Activated CD8-positive, alpha-beta T cell treated with anti-CD3 and anti-CD28 coated beads, Interleukin-2, amount 10 ng/mL, durations not matched to agents 7 days and 5 days (primary cell): Measurements from ENCODE around the gene TNXB. TPM values are rescaled to one million over a fixed set of nuclear protein-coding genes. Genes with fewer than 3 reads are reported as not detected.
"Not testable (repeated sequence)": the region's sequence is repeated elsewhere in the genome, so short reads cannot be mapped to it uniquely, and the experiment has no call there.

Source experiments
- ATAC-seq: fragments of 150-1000 bp; cut with Tn5 transposase; one replicate; pipeline ENCODE4 v1.10.0; 2021; ENCODE audit warnings: moderate library complexity
- CTCF ChIA-PET: fragments of 350-600 bp; sonication (Branson Sonifier 250); formaldehyde crosslinking; loops from one replicate; lab custom pipeline; 2021; ENCODE audit warnings: antibody characterized with exemption; lab: Charles Lee
- POLR2A ChIA-PET: fragments of 350-600 bp; sonication (Branson Sonifier 250); formaldehyde crosslinking; loops from one replicate; lab custom pipeline; 2021; ENCODE audit warnings: antibody characterized with exemption; lab: Charles Lee
- DNase-seq: peaks from one replicate; pipeline ENCODE4 v3.0.0-alpha.2; 2020
- H3K27ac Mint-ChIP-seq: one replicate; pipeline ENCODE4 v1.8.0; 2021; ENCODE audit warnings: mild to moderate bottlenecking, mixed read lengths
- H3K27me3 Mint-ChIP-seq: one replicate; pipeline ENCODE4 v1.8.0; 2021; ENCODE audit warnings: low read depth, mixed read lengths
- H3K36me3 Mint-ChIP-seq: one replicate; pipeline ENCODE4 v1.8.0; 2021; ENCODE audit warnings: low read depth, mixed read lengths
- H3K4me1 Mint-ChIP-seq: one replicate; pipeline ENCODE4 v1.8.0; 2021; ENCODE audit warnings: low read depth, mixed read lengths
- H3K4me3 Mint-ChIP-seq: one replicate; pipeline ENCODE4 v1.8.0; 2021; ENCODE audit warnings: mild to moderate bottlenecking, mixed read lengths
- H3K9me3 Mint-ChIP-seq: one replicate; pipeline ENCODE4 v1.8.0; 2022; ENCODE audit warnings: mixed read lengths; ENCODE audit not compliant: insufficient read depth
- total RNA-seq, 2 experiments: library from RNA; stranded (reverse); gene quantifications; one replicate each; pipeline ENCODE4 v1.2.3, GENCODE V29; 2021

Gene TNXB
- total RNA-seq, 2 experiments from 2014 or later = 3.4 to 4.8 TPM

GRCh38 chr6:32151181-32151862, 42.2 kb upstream of the TNXB start:
- H3K27me3 Mint-ChIP-seq = peaks cover 40% of the 10 kb centered on the region
- H3K36me3 Mint-ChIP-seq = no peaks in the 10 kb centered on the region
- DNase-seq = no peak
- H3K9me3 Mint-ChIP-seq = no peaks in the 10 kb centered on the region
- ATAC-seq = no peak
- ChIA-PET POLR2A (interaction anchor here (1.5 kb wide), 1 partner anchor 21 kb away, joined by 5 read pairs; the partner anchor contains the start of gene FKBPL), CTCF (interaction anchor here (0.8 to 1.5 kb wide), 4 partner anchors 18 to 263 kb away, joined by 3 to 6 read pairs (median 3); no protein-coding TSS in a partner anchor)
- peaks cover 56% of the 10 kb centered on the region for H3K4me1 Mint-ChIP-seq
- H3K27ac Mint-ChIP-seq = peak overlapping the region; percentile 61
- H3K4me3 Mint-ChIP-seq = no peak overlapping the region

- ChIA-PET POLR2A (no interaction called here), CTCF (interaction anchor here (1.5 kb wide), 1 partner anchor 45 kb away, joined by 6 read pairs; no protein-coding TSS in a partner anchor)
- ATAC-seq = no peak
- Mint-ChIP-seq H3K4me3 (no peak overlapping the region), H3K4me1 (peaks cover 51% of the 10 kb centered on the region), H3K9me3 (no peaks in the 10 kb centered on the region), H3K36me3 (no peaks in the 10 kb centered on the region), H3K27me3 (peaks cover 43% of the 10 kb centered on the region), H3K27ac (no peak overlapping the region)
- DNase-seq = no peak
Measured at GRCh38 chr6:32149932-32150870, 41.1 kb upstream of the TNXB start.

GRCh38 chr6:32149092-32149755, 40.1 kb upstream of the TNXB start:
- Mint-ChIP-seq H3K4me1 (peaks cover 44% of the 10 kb centered on the region), H3K4me3 (peak overlapping the region; percentile 68), H3K9me3 (no peaks in the 10 kb centered on the region), H3K27ac (peak overlapping the region; percentile 48), H3K36me3 (no peaks in the 10 kb centered on the region), H3K27me3 (peaks cover 43% of the 10 kb centered on the region)
- POLR2A ChIA-PET = no interaction called here
- ATAC-seq (peak; percentile 16), DNase-seq (no peak)
- CTCF ChIA-PET = interaction anchor here (0.8 to 1.8 kb wide), 4 partner anchors 9 to 46 kb away, joined by 3 to 4 read pairs (median 4); partner anchors contain the start of gene GPSM3

GRCh38 chr6:32148289-32149091, 39.4 kb upstream of the TNXB start:
- POLR2A ChIA-PET = interaction anchor here (0.7 to 1.2 kb wide), 3 partner anchors 20 to 69 kb away, joined by 3 read pairs; partner anchors contain the start of gene ATF6B
- CTCF ChIA-PET = interaction anchor here (0.8 to 1.8 kb wide), 5 partner anchors 8 to 47 kb away, joined by 3 to 4 read pairs (median 3); partner anchors contain the start of gene GPSM3
- peak; percentile 62 for ATAC-seq
- Mint-ChIP-seq H3K27ac (peak overlapping the region; percentile 48), H3K4me1 (peaks cover 37% of the 10 kb centered on the region), H3K4me3 (peak overlapping the region; percentile 68), H3K9me3 (no peaks in the 10 kb centered on the region), H3K36me3 (no peaks in the 10 kb centered on the region), H3K27me3 (peaks cover 43% of the 10 kb centered on the region)
- DNase-seq = peak; percentile 68

GRCh38 chr6:32147401-32148132, 38.4 kb upstream of the TNXB start:
- no peak for DNase-seq
- Mint-ChIP-seq H3K4me1 (peaks cover 31% of the 10 kb centered on the region), H3K27me3 (peaks cover 43% of the 10 kb centered on the region), H3K27ac (no peak overlapping the region), H3K4me3 (no peak overlapping the region), H3K36me3 (no peaks in the 10 kb centered on the region), H3K9me3 (no peaks in the 10 kb centered on the region)
- no peak for ATAC-seq
- CTCF ChIA-PET = interaction anchor here (0.9 to 1.8 kb wide), 2 partner anchors 10 to 48 kb away, joined by 3 to 4 read pairs; no protein-coding TSS in a partner anchor
- POLR2A ChIA-PET = interaction anchor here (0.7 to 1.2 kb wide), 3 partner anchors 19 to 69 kb away, joined by 3 read pairs; partner anchors contain the start of gene ATF6B

GRCh38 chr6:32146687-32147086, 37.5 kb upstream of the TNXB start:
- CTCF ChIA-PET = no interaction called here

GRCh38 chr6:32146287-32146686, 37.1 kb upstream of the TNXB start:
- ChIA-PET POLR2A (no interaction called here), CTCF (interaction anchor here (1.3 kb wide), 1 partner anchor 16 kb away, joined by 3 read pairs; the partner anchor contains the start of gene FKBPL)
- no peak for ATAC-seq
- DNase-seq = no peak
- H3K27ac Mint-ChIP-seq = no peak overlapping the region
- no peak overlapping the region for H3K4me3 Mint-ChIP-seq
- H3K9me3 Mint-ChIP-seq = no peaks in the 10 kb centered on the region
- no peaks in the 10 kb centered on the region for H3K36me3 Mint-ChIP-seq
- H3K27me3 Mint-ChIP-seq = peaks cover 45% of the 10 kb centered on the region
- peaks cover 22% of the 10 kb centered on the region for H3K4me1 Mint-ChIP-seq

More at GRCh38 chr6:32146687-32147086, 37.5 kb upstream of the TNXB start:
- no peak overlapping the region for H3K4me3 Mint-ChIP-seq
- no peaks in the 10 kb centered on the region for H3K9me3 Mint-ChIP-seq
- H3K36me3 Mint-ChIP-seq = no peaks in the 10 kb centered on the region
- peaks cover 46% of the 10 kb centered on the region for H3K27me3 Mint-ChIP-seq
- ATAC-seq (no peak), DNase-seq (no peak)
- H3K4me1 Mint-ChIP-seq = peaks cover 23% of the 10 kb centered on the region
- POLR2A ChIA-PET = no interaction called here
- H3K27ac Mint-ChIP-seq = peak overlapping the region; percentile 2

- not testable (repeated sequence) for H3K36me3 Mint-ChIP-seq, ATAC-seq, DNase-seq, H3K9me3 Mint-ChIP-seq, H3K27ac Mint-ChIP-seq, H3K4me3 Mint-ChIP-seq
- CTCF ChIA-PET = interaction anchor here (1.1 kb wide), 1 partner anchor 25 kb away, joined by 4 read pairs; no protein-coding TSS in a partner anchor
- H3K27me3 Mint-ChIP-seq = peaks cover 34% of the 10 kb centered on the region
- peaks cover 11% of the 10 kb centered on the region for H3K4me1 Mint-ChIP-seq
- POLR2A ChIA-PET = interaction anchor here (1.1 kb wide), 1 partner anchor 48 kb away, joined by 3 read pairs; the partner anchor contains the start of gene GPSM3
Measured at GRCh38 chr6:32144238-32144637, 35.1 kb upstream of the TNXB start.

- ChIA-PET CTCF (interaction anchor here (1.3 to 1.5 kb wide), 2 partner anchors 8 to 14 kb away, joined by 4 to 5 read pairs; no protein-coding TSS in a partner anchor), POLR2A (no interaction called here)
- no peak overlapping the region for H3K27ac Mint-ChIP-seq
- no peak overlapping the region for H3K4me3 Mint-ChIP-seq
- no peak for ATAC-seq
- H3K36me3 Mint-ChIP-seq = no peaks in the 10 kb centered on the region
- H3K9me3 Mint-ChIP-seq = no peaks in the 10 kb centered on the region
- no peaks in the 10 kb centered on the region for H3K4me1 Mint-ChIP-seq
- H3K27me3 Mint-ChIP-seq = peaks cover 6% of the 10 kb centered on the region
- no peak for DNase-seq
Measured at GRCh38 chr6:32140420-32141046, 31.4 kb upstream of the TNXB start.
